Measurements from ENCODE around the gene CHFR.
"Not testable (repeated sequence)": the region's sequence is repeated elsewhere in the genome, so short reads cannot be mapped to it uniquely, and the experiment has no call there.

The CHFR gene

DNA sequence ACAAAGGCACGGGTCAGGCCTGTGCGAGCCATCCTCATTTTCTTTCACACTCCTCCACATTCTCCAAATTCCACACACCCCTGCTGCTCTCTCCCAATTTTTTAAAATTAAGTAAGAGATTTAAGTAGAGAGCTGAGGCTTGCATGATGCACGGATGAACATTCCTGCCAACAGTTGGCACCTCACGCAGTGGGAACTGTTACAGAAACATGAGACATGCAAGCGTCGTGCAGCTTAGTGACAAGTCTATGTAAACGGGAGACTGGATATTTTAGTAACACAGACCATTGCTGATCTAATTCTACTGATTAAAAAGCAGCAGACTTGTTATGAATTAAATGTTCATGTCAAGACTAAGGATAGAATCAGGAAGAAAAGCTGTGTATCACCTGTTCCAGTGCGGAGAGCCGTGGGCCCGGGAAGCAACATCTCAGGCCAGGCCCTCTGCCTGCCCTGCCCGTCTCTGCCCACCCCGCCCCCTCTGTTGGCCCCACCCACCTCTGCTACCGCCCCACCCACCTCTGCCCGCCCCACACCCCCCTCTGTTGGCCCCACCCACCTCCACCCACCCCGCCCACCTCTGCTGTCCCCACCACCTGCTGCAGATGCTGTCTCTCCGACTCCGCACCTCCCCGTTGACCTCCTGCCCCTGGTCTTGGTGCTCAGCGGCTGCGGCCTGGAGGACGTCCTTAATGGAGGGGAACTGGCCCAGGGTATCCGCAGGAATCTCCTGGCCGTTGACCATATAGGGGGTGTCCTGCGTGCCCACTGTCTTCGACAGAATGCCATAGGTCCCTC, 79.9 kb downstream of the CHFR start:
- no peak for DNase-seq

GRCh38 chr12:132806857-132807256, 80.5 kb downstream of the CHFR start:
- peak; percentile 68 for DNase-seq

- no peak for DNase-seq
These were observed 83.0 kb downstream of the CHFR start for GRCh38 chr12:132804426-132804861.

DNA sequence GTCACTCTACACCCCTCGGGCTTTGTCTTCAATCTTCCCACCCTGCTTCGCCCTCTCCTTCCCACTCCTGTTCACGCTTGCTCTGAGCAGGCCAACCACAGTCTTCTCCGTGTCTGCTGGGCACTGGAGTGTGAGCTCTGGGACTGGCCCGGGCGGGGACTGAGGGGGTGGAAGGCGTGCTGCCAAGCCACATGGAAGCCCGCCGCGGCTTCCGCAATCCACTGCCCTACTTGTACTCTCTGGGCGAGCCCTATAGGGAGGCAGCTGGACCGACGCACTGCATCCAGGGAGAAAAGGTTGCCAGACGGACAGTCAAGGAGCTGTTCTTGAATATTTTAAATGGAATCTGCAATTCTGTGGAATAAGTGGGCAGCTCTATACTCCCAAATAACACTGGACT, 83.5 kb downstream of the CHFR start:
- DNase-seq = no peak

GRCh38 chr12:132803125-132803524, 84.3 kb downstream of the CHFR start:
- no peak for DNase-seq

DNA sequence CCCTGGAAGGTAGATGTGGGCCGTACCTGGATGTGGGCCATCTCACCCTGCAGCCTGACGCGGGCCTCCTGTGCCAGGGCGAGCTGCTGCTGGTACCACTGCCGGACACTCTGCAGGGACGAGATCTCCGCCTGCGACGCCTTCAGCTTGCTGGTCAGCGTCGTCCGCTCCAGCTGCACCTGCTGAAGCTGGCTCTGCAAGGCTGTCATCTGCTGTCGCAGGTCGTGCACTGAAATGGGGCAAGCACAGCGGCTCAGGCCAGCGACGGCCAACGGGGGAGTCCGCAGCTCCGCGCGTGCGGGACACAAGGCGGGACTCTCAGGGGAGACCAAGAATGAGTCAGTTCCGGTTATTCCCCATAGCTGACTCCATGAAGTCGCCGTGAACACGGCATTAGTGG, 85.7 kb downstream of the CHFR start:
- no peak for DNase-seq

DNA sequence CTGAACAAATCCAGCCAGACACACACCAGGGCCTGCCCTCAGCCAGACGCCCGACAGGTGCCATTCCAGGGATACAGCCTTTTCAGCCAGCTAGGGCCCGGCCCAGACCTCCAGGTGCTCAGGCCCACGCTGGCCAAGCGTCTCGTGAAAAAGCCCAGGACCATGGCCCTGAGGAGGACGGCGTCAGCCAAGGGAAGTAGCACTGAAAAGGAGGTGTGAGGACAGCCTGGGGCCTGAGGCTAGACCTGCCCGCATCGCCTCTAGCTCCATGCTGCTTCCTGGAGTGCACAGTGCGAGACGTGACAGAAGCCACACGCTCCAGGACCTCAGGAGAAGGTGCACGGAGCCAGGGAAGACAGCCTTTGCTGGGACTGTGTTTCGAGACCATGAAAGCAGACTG, 88.6 kb downstream of the CHFR start:
- no peak for DNase-seq

DNA sequence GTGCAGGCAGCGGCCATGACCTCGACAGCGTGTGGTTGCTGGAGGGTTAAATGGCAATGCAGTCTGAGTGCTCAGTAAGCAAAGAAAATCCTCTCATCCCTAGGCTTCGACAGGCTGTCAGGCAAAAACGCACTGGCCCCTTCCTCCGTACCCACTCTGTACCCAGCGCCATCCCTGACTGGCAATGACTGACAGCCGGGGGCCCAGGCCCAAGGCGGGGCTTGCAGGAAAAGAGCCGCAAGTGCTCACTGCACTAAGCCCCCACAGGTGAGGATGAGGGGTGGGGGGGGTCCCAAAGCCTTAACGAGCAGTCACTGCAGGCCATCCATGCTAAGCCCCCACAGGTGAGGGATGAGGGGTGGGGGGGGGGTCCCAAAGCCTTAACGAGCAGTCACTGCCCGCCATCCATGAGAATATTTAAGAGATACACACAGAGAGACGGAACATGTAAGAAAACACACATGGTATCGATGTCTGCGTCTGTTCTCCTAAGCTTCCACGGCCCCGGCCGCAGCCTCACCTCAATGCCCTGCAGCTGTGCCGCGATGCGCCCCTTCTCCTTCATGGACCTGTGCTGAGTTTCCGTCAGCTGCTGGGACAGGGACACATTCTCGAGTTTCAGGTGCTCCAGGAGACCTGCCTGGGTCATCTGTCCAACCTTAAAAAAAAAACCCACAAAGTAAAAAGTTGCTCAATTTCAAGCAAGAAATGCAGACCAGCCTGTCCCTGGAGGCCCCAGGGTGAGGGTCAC, 89.4 kb downstream of the CHFR start:
- no peak for DNase-seq

DNA sequence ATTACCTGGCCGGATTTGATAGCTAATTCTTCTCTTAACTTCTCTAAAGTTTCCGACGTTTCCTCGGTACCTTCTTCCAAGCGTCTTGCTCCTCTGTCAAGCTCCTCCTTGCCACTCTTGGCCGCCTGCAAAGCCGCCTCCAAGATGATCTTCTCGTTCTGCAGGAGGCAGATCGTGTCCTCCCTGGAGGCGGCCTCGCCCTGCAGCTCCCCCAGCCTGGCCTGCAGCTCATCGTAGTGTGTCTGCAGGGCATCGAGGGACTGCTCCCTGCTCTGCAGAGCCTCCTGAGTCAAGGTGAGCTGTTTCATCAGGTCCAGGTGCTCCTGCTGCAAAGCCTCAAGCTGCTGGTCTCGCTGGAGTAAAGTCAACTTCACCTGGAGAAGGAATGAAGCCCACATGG, 91.6 kb downstream of the CHFR start:
- no peak for DNase-seq

DNA sequence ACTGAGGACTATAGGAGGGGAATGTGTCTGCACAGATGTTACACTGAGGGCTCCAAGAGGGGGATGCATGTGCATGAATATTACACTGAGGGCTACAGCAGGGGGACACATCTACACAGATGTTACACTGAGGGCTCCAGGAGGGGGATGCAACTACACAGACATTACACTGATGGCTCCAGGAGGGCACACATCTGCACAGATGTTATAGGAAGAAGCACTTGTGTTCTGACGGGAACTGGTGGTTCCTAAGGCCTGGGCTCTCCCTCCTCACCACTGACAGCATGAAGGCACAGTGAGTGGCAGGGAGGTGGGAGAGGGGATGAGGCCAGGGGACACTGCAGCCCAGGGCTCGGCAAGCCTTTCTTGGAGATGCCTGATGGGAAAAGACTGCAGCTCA, 95.5 kb downstream of the CHFR start:
- not testable (repeated sequence) for DNase-seq

GRCh38 chr12:132789099-132789471, 98.3 kb downstream of the CHFR start:
- DNase-seq = no peak

DNA sequence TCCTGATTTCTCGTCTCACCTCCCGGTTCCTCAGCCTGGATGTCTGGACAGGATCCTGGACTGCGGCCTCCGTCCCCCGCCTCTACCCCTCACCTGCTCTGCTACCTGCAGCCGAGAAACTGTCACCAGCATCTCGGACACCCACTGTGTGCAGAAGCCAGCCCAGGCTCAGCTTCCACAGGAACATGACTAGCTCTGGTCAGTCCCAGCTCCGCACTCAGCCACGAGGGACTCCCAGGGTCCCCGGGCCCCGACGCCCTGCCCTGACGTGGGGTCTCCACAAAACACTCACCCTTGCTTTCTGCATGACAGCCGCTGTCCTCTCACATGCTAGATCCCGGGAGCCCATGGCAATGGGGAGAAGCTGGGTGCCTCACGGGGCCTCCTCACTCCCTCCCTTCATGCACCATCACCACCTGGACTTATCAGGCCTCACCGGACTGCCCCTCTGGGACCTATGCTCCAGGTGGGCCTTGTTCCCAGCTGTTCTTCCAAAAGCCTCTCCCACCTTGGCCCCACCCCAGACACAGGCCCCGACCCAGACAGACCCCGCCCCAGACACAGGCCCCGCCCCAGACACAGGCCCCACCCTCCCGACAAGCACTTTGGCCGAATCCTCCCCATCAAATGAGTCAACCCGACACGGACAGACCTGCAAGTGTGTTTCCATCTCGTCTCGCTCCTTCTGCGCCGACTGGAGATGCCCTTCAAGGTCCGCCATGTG, 98.9 kb downstream of the CHFR start:
- DNase-seq = peak; percentile 25

DNA sequence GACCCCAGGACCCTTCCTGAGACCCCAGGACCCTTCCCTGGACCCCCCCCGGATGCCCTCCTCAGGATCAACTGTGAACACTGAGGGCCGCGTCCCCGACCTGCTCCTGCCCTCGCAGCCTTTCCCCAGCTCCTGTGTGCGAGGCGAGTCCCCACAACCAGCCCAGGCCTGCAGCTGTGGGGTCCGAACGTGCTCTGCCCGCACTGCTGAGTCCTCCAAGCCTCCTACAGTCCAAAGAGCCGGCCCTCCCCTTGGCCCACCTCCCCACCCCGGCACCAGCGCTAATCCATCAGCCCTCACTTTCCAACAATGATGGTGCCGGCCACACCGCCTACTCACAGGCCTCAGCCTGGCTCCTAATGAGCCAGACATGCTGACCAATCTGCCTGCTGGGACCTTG, 99.5 kb downstream of the CHFR start:
- DNase-seq = no peak

DNA sequence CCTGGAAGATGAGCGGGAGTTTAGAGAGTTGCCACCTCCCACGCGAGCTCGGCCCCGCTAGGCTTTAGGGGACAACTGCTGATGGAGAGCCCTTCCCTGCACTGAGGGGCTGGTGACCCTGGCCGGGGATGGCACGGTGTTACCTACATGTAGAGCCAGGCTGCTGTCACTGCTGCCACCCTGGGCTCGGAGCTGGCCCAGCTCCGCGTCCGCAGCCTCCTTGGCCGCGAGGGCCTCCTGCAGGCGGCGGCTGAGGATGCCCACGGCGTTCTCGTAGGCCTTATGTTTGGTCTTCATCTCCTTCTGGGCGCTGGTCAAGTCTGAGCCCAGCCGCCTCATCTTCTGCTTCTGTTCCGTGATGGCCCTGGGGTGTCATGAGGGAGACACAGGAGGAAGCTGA, 101.2 kb downstream of the CHFR start:
- no peak for DNase-seq

GRCh38 chr12:132784580-132784979, 102.8 kb downstream of the CHFR start:
- DNase-seq = no peak

- no peak for DNase-seq
These were observed 103.4 kb downstream of the CHFR start for GRCh38 chr12:132783917-132784531.
